Activated CD4-positive, alpha-beta T cell treated with anti-CD3 and anti-CD28 coated beads, Interleukin-2, amount 50 U/mL, for 24 hours (primary cell): Measurements from ENCODE around the gene OR10T2.
"Not testable (repeated sequence)": the region's sequence is repeated elsewhere in the genome, so short reads cannot be mapped to it uniquely, and the experiment has no call there.

ENCODE experiments used
- DNase-seq, 2 donors: peaks; one replicate each; pipeline ENCODE4 v3.0.0-alpha.2; 2020; ENCODE audit warnings: low read depth in 1 of 2, low spot score in 1 of 2

Gene OR10T2

DNA sequence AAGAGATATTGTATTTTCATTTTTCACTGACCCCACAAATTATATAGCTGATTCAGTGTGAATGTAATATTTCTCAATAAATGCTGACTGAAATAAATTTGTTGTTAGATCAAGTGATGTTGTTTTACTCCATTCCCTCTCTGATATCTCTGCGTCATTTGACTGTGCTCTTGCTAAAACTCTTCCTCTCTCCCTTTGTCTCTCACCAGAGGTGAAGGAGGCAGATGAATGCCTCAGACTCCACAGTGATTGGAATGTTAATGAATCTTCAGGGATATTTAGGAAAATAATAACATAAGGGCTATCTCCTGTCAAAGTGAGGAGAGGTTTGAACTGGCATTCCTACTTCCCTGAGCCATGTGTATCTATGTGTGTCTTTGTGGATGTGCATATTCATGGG, 41.8 kb downstream of the OR10T2 start:
- no peak for DNase-seq

- DNase-seq = no peak
Observed at GRCh38 chr1:158356616-158357015, 42.6 kb downstream of the OR10T2 start.

DNA sequence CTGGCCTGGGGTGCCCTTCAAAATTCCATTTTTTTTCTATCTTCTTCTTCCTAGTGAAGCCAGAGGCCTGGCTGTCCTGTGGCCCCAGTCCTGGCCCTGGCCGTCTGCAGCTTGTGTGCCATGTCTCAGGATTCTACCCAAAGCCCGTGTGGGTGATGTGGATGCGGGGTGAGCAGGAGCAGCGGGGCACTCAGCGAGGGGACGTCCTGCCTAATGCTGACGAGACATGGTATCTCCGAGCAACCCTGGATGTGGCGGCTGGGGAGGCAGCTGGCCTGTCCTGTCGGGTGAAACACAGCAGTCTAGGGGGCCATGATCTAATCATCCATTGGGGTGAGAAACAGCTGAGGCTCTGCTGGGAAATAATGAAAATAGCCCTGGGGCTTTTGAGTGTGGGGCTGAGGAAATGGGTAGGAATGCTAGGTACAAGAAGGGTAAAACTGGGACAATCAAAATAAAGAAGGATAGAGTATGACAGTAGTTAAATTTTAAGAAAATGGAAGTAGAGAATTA, 43.4 kb downstream of the OR10T2 start:
- no peak for DNase-seq

DNA sequence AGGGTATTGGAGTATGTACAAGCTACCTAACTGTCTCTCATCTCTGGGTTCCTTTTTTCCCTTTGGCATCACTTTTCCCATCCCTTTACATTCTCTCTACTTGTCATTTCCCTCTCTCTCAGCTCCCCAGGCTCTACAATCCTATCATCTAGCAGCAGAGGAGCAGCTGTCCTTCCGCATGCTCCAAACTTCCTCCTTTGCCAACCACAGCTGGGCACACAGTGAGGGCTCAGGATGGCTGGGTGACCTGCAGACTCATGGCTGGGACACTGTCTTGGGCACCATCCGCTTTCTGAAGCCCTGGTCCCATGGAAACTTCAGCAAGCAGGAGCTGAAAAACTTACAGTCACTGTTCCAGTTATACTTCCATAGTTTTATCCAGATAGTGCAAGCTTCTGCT, 45.0 kb downstream of the OR10T2 start:
- DNase-seq = no peak

DNA sequence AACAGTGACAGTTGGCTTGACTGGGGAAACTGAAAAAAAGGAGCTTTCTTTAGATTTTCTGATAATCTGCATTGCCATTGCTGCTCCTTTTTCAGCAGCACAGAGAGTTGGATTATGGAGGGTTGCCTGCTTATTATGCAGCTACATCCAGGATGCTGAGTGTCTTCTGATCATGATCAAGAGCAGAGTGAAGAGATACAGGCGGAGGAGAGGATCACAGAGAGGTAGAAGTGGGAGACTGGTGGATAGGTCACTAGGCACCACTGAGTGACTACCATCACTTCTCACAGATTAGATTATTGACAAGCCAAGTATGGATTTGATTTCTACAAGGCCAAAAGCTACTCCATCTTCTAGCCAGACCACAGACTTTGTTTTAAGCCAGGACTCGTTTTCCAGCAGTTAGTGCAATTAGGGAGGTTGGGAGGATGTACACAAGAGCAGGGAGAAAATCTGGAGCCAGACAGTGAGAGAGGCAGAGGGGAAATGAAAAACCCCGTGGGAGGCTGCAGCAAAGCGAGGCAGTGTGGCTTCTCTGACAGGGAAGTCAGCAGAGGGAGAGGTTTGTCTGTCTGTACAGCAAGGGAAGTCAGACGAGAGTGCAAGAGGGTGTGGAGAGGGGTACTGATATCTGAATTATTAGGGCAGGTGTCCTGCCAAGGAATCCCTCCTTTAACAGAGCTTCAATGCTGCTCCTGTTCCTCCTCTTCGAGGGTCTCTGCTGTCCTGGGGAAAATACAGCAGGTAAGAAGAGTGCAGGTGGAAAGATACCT, 45.8 kb downstream of the OR10T2 start, which contains the start of gene CD1E:
Gene CD1E, plus strand, starts transcription at position 592 of the 773 bp plus-strand sequence. Its CDS starts 95 bp downstream, at position 687.
- DNase-seq = no peak

- DNase-seq = not testable (repeated sequence)
Observed at GRCh38 chr1:158348946-158349345, 50.3 kb downstream of the OR10T2 start.
